Aorta (tissue), 5 donors: ENCODE results near the gene CEP72. TPM values are rescaled to one million over a fixed set of nuclear protein-coding genes. Genes with fewer than 3 reads are reported as not detected.
"Not testable (repeated sequence)": the region's sequence is repeated elsewhere in the genome, so short reads cannot be mapped to it uniquely, and the experiment has no call there.

ENCODE experiments used
- ATAC-seq: fragments of 200-7000 bp; cut with Tn5 transposase; one replicate; pipeline ENCODE4 v1.9.1; 2022; ENCODE audit warnings: moderate library complexity; ENCODE audit not compliant: low FRiP score
- DNase-seq, 2 donors: peaks; one replicate each; pipeline ENCODE4 v3.0.0-alpha.2; 2020
- H3K27ac ChIP-seq, 2 donors: one replicate each; pipeline ENCODE4 v1.5.1; 2013; ENCODE audit warnings: low read length in 2 of 2, mild to moderate bottlenecking in 2 of 2, moderate library complexity in 2 of 2, control low read depth in 1 of 2, inconsistent platforms in 1 of 2, low read depth in 1 of 2
- H3K27me3 ChIP-seq, 2 donors: one replicate each; pipeline ENCODE4 v1.6.1; 2013; ENCODE audit warnings: control low read depth in 1 of 2, low read length in 1 of 2, mild to moderate bottlenecking in 1 of 2, moderate library complexity in 1 of 2; ENCODE audit not compliant: insufficient read depth in 2 of 2, control insufficient read depth in 1 of 2
- H3K36me3 ChIP-seq, 2 donors: one replicate each; pipeline ENCODE4 v1.6.1; 2013; ENCODE audit warnings: control low read depth in 1 of 2, low read length in 1 of 2, mild to moderate bottlenecking in 1 of 2; ENCODE audit not compliant: insufficient read depth in 2 of 2, control insufficient read depth in 1 of 2
- H3K4me1 ChIP-seq, 2 donors: one replicate each; pipeline ENCODE4 v1.6.1; 2013; ENCODE audit warnings: low read length in 2 of 2, control low read depth in 1 of 2, mild to moderate bottlenecking in 1 of 2, moderate library complexity in 1 of 2; ENCODE audit not compliant: insufficient read depth in 2 of 2, control insufficient read depth in 1 of 2
- H3K4me3 ChIP-seq, 2 donors: one replicate each; pipeline ENCODE4 v1.5.1; 2013; ENCODE audit warnings: low read length in 2 of 2, control low read depth in 1 of 2, mild to moderate bottlenecking in 1 of 2
- H3K9me3 ChIP-seq: one replicate; pipeline ENCODE4 v1.6.1; 2013; ENCODE audit warnings: mild to moderate bottlenecking, low read length; ENCODE audit not compliant: control insufficient read depth
- WGBS, 2 donors: extraction: QIAGEN DNeasy Blood & Tissue Kit; methylation state at CpG; one replicate each; pipeline ENCODE4 v1.1.7; 2013; 5-methylcytosine and 5-hydroxymethylcytosine counted together
- intact Hi-C, 2 donors: fragments of 100-400 bp; cut with DNase I; formaldehyde crosslinking; loops; one replicate each; pipeline versions ENCODE4 v1.14.2 to v1.15.0; 2022
- polyA plus RNA-seq, 2 donors: library from polyadenylated mRNA; stranded (reverse); fragments of 200-250 nt; gene quantifications; one replicate each; pipeline ENCODE4 v1.2.3, GENCODE V29; 2013
- total RNA-seq, 2 donors: library from RNA; stranded (reverse); fragmentation: NEBNext Ultra II Directional; extraction: Animal tissue kit (Norgen Biotek cat#: 25700); gene quantifications; one replicate each; pipeline ENCODE4 v1.2.1, GENCODE V29; 2021
- donor health status: healthy with polysubstance abuse.
- donor health status: Bipolar disorder and iron deficiency.
- donor health status: DM: no; HTN: no; CAD: no.
- donor health status: DM: no; HTN: no; CAD: no.
- donor health status: DM: yes; HTN: yes; CAD: no.

The CEP72 gene
- total and polyA plus RNA-seq, 4 donors: 0.82 to 6.5 (median 2.2) TPM; not detected in 1

DNA sequence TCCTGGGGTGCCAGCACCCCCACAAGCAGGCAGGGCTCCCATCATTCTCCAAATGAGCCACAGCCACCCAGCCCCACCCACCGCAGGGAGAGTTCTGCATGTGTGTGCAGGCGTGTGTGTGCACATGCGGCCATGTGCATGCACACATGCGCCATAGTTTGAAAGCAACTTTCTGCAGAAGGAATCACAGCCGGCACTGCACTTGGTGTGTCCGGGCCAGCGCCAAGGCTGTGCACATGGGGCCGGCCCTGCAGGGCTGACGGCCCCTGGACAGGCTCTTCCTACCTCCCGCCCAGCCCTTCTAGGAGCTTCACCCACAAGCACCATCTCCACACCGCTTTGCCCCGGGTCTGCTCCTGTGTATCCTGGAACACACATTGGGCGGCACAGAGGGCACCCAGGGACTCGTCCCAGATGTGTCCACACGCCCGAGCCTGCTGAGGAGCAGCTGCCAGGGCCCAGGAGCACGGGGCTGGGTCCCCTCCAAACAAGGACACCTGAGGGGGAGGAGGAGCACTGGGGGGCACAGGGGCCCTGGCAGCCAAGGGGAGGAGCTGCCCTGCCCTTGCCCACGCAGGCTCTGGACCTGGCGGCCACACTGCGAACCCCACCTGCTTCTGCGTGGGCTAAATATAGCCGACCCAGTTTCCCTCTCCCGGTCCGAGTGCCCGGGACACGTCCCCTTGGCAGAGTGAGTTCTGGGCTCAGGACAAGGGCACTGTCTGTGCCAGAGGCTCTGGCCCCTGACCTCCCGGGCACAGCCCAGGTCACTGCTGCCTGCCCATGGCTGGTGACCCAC is 61.9 kb downstream of the CEP72 start:
- H3K4me3 ChIP-seq: no peak overlapping the region
- H3K27me3 ChIP-seq: no peaks in the 10 kb centered on the region
- intact Hi-C loops: loop anchor here in 1 of 2 donors (5.0 kb wide), 1 partner anchor 228 kb away; no protein-coding TSS in a partner anchor
- no peaks in the 10 kb centered on the region for H3K4me1 ChIP-seq
- peak; percentile 43 to 79 for DNase-seq
- H3K27ac ChIP-seq: no peak overlapping the region
- H3K9me3 ChIP-seq: no peaks in the 10 kb centered on the region
- no peak for ATAC-seq
- H3K36me3 ChIP-seq: no peaks in the 10 kb centered on the region
- 22 to 29% methylated on average over 26 to 27 of the region's 27 CpGs for WGBS, 2 donors

DNA sequence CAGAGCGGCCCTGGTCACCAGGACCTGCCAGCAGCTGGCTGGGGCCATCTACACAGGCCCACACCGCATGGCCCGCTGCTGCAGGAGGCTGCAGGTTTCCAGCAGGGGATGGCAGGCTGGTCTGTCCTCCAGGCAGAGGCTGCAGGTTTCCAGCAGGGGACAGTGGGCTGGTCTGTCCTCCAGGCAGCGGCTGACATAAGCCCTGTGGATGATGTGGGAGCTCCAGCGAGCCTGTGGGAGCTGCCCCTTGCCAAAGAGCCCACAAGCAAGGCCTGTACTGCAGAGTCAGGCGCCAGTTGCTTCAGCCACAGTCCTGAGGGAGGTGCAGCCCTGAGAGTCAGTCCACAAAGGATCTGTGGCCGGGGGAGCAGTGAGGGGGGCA is 62.5 kb downstream of the CEP72 start:
- intact Hi-C loops: loop anchor here in 1 of 2 donors (5.0 kb wide), 1 partner anchor 228 kb away; no protein-coding TSS in a partner anchor
- no peaks in the 10 kb centered on the region for H3K27me3 ChIP-seq
- no peaks in the 10 kb centered on the region for H3K36me3 ChIP-seq
- no peak overlapping the region for H3K27ac ChIP-seq
- DNase-seq (peak in 1 of 2 donors; percentile 45), ATAC-seq (no peak)
- H3K9me3 ChIP-seq: no peaks in the 10 kb centered on the region
- WGBS, 2 donors: 35 to 49% methylated on average over 7 of the region's 7 CpGs
- no peaks in the 10 kb centered on the region for H3K4me1 ChIP-seq
- H3K4me3 ChIP-seq: no peak overlapping the region

DNA sequence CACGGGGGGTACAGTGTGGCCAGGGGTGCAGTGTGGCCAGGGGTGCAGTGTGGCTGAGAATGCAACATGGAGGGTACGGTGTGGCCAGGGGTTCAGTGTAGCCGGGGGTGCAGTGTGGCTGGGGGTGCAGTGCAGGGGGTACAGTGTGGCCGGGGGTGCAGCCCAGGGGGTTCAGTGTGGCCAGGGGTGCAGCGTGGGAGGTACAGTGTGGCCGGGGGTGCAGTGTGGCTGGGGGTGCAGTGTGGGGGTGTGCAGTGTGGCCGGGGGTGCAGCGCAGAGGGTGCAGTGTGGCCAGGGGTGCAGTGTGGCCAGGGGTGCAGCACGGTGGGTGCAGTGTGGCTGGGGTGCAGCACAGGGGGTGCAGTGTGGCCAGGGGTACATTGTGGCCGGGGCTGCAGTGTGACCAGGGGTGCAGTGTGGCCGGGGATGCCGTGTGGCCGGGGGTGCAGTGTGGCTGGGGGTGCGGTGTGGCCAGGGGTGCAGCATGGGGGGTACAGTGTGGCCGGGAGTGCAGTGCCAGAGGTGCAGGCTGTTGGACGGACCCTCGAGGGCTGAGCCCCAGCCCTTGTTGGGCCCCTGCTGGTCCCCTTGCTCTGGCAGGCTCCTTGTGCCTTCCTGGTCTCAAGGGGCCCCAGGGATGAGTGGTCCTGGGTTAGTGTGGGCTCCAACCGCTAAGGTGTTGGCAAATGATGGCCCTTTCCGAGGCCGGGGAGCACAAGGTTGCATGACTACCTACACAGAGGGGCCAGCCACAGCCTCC is 63.2 kb downstream of the CEP72 start:
- Histone ChIP-seq H3K36me3 (no peaks in the 10 kb centered on the region), H3K4me1 (no peaks in the 10 kb centered on the region), H3K27ac (no peak overlapping the region), H3K9me3 (no peaks in the 10 kb centered on the region), H3K4me3 (no peak overlapping the region), H3K27me3 (no peaks in the 10 kb centered on the region)
- 82 to 93% methylated on average over 18 to 20 of the region's 20 CpGs for WGBS, 2 donors
- ATAC-seq (no peak), DNase-seq (peak; percentile 32 to 44)
- intact Hi-C loops: no loop called here

DNA sequence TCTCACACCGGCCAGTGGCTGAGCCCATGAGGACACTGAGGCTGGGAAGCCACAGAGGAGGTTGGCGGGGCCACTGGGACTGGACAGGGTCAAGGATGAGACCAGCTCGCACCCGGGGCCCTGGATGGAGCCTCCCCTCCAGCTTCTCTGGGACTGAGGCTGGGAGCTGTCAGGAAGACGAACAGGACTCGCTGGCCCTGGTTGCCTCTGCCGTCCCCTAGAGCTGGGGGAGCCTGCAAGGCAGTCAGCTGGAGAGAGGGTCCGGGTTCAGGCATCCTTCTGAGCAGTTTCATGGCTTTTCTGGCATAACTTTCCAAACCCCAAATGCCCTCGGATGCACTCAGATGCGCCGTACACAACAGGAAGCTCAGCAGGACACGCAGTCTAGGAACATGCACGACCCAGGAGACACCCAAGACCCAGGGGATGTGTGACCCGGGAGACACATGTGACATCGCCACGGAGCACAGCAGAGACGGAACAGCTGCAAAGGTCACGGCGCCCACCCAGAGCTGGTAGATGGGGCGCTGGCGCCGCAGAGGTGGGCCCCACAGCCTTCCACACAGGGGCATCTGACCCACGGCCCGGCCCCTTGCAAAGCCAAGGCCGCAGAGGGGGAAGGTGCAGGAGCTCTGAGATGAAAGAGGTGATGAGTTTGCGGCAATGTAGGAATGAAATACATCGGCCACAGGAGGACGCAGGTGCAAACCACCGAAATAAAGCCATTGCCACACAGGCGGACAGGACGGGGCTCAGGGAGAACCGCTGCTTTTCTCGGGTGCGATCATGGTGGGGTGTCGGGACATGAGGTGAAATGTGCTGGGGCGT is 63.9 kb downstream of the CEP72 start:
- H3K4me3 ChIP-seq: no peak overlapping the region
- ATAC-seq (no peak), DNase-seq (peak; percentile 34 to 70)
- H3K4me1 ChIP-seq: no peaks in the 10 kb centered on the region
- no peaks in the 10 kb centered on the region for H3K36me3 ChIP-seq
- WGBS, 2 donors: 86 to 91% methylated on average over 36 of the region's 36 CpGs
- intact Hi-C loops: no loop called here
- H3K27me3 ChIP-seq: no peaks in the 10 kb centered on the region
- H3K27ac ChIP-seq: no peak overlapping the region
- no peaks in the 10 kb centered on the region for H3K9me3 ChIP-seq

DNA sequence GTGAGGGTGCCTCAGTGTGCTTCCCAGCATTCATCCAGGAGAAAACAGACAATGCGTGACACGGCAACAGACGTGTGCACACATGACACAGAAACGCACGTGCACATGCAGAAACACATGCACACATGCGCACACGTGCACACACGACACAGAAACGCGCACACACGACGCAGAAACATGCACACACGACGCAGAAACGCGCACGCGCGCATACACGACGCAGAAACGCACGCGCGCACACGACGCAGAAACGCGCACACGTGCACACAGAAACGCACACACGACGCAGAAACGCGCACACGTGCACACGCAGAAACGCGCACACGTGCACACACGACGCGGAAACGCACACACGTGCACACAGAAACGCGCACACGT is 64.5 kb downstream of the CEP72 start:
- DNase-seq (peak in 1 of 2 donors; percentile 59), ATAC-seq (no peak)
- Histone ChIP-seq H3K4me3 (no peak overlapping the region), H3K27me3 (no peaks in the 10 kb centered on the region), H3K36me3 (no peaks in the 10 kb centered on the region), H3K4me1 (no peaks in the 10 kb centered on the region), H3K27ac (no peak overlapping the region), H3K9me3 (no peaks in the 10 kb centered on the region)
- 91 to 96% methylated on average over 48 of the region's 48 CpGs for WGBS, 2 donors
- intact Hi-C loops: no loop called here

DNA sequence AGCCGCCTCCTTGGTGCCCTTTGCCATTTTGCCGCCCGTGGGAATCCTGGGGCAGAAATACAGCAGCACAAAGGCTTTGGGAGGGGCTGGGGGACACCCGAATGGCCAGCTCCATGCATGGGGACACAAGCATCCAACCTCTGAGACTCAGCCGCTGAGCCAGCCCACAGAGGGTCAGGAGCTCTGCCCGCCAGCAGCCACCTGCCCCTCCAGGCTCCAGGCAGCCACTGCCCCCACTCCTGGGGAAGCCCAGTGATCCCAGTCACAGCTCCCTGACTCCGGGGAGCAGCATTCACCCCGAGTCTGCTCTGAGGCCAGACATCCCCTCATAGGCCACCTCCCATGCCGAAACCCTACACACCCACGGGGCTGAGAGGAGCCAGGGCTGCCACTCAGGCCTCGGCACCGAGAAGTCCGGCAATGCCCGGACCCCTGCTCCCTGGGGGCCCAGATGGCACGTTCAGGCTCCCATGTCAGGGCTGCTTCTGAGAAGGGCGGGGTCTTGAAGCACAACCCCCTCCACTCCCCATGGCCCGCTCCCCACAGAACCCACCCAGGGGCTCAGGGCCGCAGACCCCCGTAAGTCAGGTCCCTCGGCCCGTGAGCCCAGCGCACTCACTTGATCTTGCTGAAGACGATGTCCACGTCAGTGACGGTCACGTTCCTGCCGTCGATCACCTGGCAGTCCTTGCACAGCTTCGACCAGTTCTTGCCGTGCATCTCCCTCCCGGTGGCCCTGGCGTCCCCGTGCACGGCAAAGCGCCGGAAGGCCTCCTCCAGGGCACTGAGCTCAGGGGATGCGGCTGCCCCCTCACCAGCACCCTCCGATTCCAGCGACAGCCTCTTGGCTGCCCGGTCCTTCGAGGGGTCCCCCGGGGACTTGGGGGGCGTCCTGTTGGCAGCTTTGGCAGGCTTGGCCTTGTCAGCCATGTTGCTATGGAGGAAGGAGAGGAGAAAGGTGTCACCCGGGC is 65.3 kb downstream of the CEP72 start:
- 82 to 90% methylated on average over 40 to 44 of the region's 44 CpGs for WGBS, 2 donors
- Histone ChIP-seq H3K27me3 (no peaks in the 10 kb centered on the region), H3K27ac (no peak overlapping the region), H3K4me3 (no peak overlapping the region), H3K4me1 (no peaks in the 10 kb centered on the region), H3K36me3 (no peaks in the 10 kb centered on the region), H3K9me3 (no peaks in the 10 kb centered on the region)
- no peak for ATAC-seq
- DNase-seq: peak; percentile 45 to 76
- intact Hi-C loops: no loop called here

DNA sequence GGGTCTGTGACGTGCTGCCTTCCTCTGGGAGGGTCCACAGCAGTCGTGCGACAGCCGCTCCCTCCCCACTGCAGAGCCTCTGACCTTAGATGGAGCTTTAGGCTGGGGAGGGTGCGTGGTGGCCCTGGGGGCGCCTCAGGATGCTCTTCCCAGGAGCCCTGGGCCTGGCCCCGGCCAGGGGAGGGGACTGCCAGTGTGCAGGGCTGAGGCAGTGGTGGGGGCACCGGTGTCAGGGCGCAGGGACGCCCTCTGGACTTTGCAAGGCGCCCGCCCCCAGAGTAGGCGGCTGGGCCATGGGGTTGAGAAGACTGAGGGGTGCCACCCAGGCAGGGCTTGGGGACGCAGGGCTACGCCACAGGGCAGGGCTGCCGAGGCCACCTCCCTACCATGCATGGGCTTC is 66.4 kb downstream of the CEP72 start:
- H3K27ac ChIP-seq, H3K4me3 ChIP-seq, H3K4me1 ChIP-seq, H3K36me3 ChIP-seq, intact Hi-C loops, ATAC-seq, H3K27me3 ChIP-seq, H3K9me3 ChIP-seq: not testable (repeated sequence)
- peak in 1 of 2 donors; percentile 69 for DNase-seq
- 94 to 95% methylated on average over 9 to 16 of the region's 16 CpGs for WGBS, 2 donors
